ENCODE data around the gene GRM7. TPM values are rescaled to one million over a fixed set of nuclear protein-coding genes. Genes with fewer than 3 reads are reported as not detected.

GRM7 gene
- total and polyA plus RNA-seq, 2 of the 4 experiments (the other 2 are of a cell fraction), result not detected

DNA sequence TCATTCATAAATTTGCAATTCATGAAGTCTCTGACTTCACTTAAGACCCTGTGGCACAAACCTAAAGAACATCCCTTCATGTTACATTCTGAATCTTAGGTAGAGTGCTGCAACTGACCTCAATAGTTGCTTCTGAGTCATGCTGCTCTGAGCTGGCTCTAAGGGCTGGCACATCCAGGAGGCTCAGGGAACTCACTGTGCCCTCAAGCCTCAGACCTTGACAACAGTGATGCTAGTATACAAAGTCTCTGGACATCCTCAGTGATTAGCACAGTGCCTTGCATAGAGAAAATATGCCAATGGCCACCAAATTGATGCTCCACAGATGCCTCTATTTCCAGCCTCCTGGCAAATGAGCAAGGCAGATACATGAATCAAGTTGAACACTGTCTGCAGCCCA lies 899.8 kb downstream of the GRM7 start:
- Histone ChIP-seq H3K36me3 (ENCODE audit: control insufficient read depth, insufficient read depth, low read length) (no peaks in the 10 kb centered on the region), H3K4me3 (ENCODE audit: insufficient read depth, low read depth, low read length) (no peak overlapping the region), H3K9me1 (ENCODE audit: insufficient read depth, low read length) (no peaks in the 10 kb centered on the region), H2AFZ (replicated peaks; ENCODE audit: low read length, poor library complexity) (no peak overlapping the region), H4K8ac (ENCODE audit: low read depth in 2 of 2, low read length in 2 of 2) (no peak overlapping the region), H3K4me2 (ENCODE audit: low read depth, low read length) (no peak overlapping the region), H3K18ac (ENCODE audit: low read depth, low read length) (no peak overlapping the region), H3K79me1 (ENCODE audit: low read depth in 1 of 2, low read length in 2 of 2) (no peaks in the 10 kb centered on the region), H2BK15ac (ENCODE audit: low read depth, low read length) (no peak overlapping the region), H3K4ac (ENCODE audit: low read depth, low read length) (no peak overlapping the region), H3K9me3 (ENCODE audit: control insufficient read depth, insufficient read depth, low read length) (peaks cover 12% of the 10 kb centered on the region), H3K9ac (ENCODE audit: low read depth, low read length) (no peak overlapping the region), H3K27ac (ENCODE audit: insufficient read depth, low read length) (no peak overlapping the region), H3K23ac (ENCODE audit: low read depth, low read length) (no peak overlapping the region), H3K4me1 (ENCODE audit: control insufficient read depth, insufficient read depth, low read length) (no peaks in the 10 kb centered on the region), H4K20me1 (ENCODE audit: insufficient read depth, low read length) (no peaks in the 10 kb centered on the region), H2AK9ac (replicated peaks; ENCODE audit: low read depth, low read length, poor library complexity) (no peak overlapping the region), H2BK120ac (ENCODE audit: low read depth, low read length) (no peak overlapping the region), H3K14ac (replicated peaks; ENCODE audit: low read depth, low read length) (no peak overlapping the region), H2AK5ac (ENCODE audit: low read depth, low read length) (no peak overlapping the region), H4K5ac (ENCODE audit: low read depth, low read length) (no peak overlapping the region), H3K27me3 (ENCODE audit: control insufficient read depth, insufficient read depth, low read length) (no peaks in the 10 kb centered on the region), H4K91ac (ENCODE audit: insufficient read depth, low read depth, low read length) (no peak overlapping the region), H2BK5ac (ENCODE audit: low read depth, low read length, poor library complexity, severe bottlenecking) (no peak overlapping the region), H3K56ac (ENCODE audit: extremely low read depth, insufficient read depth, low read length) (no peak overlapping the region), H2BK20ac (ENCODE audit: low read depth, low read length) (no peak overlapping the region)
- dilution Hi-C loops (cut with HindIII; ENCODE audit: low sequenced_read_pairs, unreplicated experiment), result no loop called here
- in situ Hi-C loops (cut with MboI; ENCODE audit: low sequenced_read_pairs), result no loop called here
- ChIA-PET CTCF (no interaction called here), POLR2A (ENCODE audit: unreplicated experiment) (no interaction called here)
- intact Hi-C loops (cut with micrococcal nuclease), result no loop called here
- ATAC-seq (ENCODE audit: low read depth), result no peak
- BruUV-seq (replicated peaks), result no TSS peak
- TF ChIP-seq POLR2A (IDR thresholded peaks at IDR 0.05; ENCODE audit: low read depth, low read length) (no peak), CEBPB (IDR thresholded peaks at IDR 0.05; ENCODE audit: low read depth, low read length) (no peak), MXI1 (IDR thresholded peaks at IDR 0.05; ENCODE audit: borderline replicate concordance, low read depth, low read length) (no peak), NFE2L2 (IDR thresholded peaks at IDR 0.05; ENCODE audit: low read depth, low read length) (no peak), CTCF (conservative IDR thresholded peaks at IDR 0.05; ENCODE audit: low read depth, low read length) (no peak), SMC3 (IDR thresholded peaks at IDR 0.05; ENCODE audit: low read depth, low read length) (no peak), MAFK (IDR thresholded peaks at IDR 0.05; ENCODE audit: low read depth, low read length) (no peak)
- TF ChIP-seq, protein P1, sequence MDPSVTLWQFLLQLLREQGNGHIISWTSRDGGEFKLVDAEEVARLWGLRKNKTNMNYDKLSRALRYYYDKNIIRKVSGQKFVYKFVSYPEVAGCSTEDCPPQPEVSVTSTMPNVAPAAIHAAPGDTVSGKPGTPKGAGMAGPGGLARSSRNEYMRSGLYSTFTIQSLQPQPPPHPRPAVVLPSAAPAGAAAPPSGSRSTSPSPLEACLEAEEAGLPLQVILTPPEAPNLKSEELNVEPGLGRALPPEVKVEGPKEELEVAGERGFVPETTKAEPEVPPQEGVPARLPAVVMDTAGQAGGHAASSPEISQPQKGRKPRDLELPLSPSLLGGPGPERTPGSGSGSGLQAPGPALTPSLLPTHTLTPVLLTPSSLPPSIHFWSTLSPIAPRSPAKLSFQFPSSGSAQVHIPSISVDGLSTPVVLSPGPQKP (IDR thresholded peaks at IDR 0.05; ENCODE audit: borderline replicate concordance, low read depth, low read length), result no peak
- no peak for DNase-seq

All from IMR-90 (cell line).